ENCODE measurements around the gene COL9A1.

GRCh38 chr6:70234561-70235236, 68.2 kb downstream of the COL9A1 start:
- TF ChIP-seq CTCF (IDR thresholded peaks at IDR 0.05) (no peak), REST (IDR thresholded peaks at IDR 0.05; ENCODE audit: insufficient read depth in 1 of 2, low read depth in 2 of 2, low read length in 1 of 2) (no peak), SIN3A (IDR thresholded peaks at IDR 0.05; ENCODE audit: borderline replicate concordance, insufficient read depth, low read depth, low read length) (no peak), TCF7L2 (IDR thresholded peaks at IDR 0.05; ENCODE audit: low read depth, low read length) (no peak), POLR2AphosphoS5 (IDR thresholded peaks at IDR 0.05; ENCODE audit: low read depth, low read length) (no peak)
